Left ventricle myocardium inferior (tissue), 1 donor: Measurements from ENCODE around the gene KIAA1958. TPM values are rescaled to one million over a fixed set of nuclear protein-coding genes. Genes with fewer than 3 reads are reported as not detected.

Experiments used
- DNase-seq: peaks from one replicate; pipeline ENCODE4 v3.0.0-alpha.2; 2020
- H3K27ac ChIP-seq: fragments of 200-600 bp; replicated peaks from 2 replicates; pipeline ENCODE4 v1.8.0; 2021
- H3K27me3 ChIP-seq: fragments of 200-600 bp; 2 replicates; pipeline ENCODE4 v1.8.0; 2021; ENCODE audit warnings: low read depth
- H3K36me3 ChIP-seq: fragments of 200-600 bp; 2 replicates; pipeline ENCODE4 v1.8.0; 2021
- H3K4me1 ChIP-seq: fragments of 200-600 bp; 2 replicates; pipeline ENCODE4 v1.8.0; 2021
- H3K4me3 ChIP-seq: fragments of 200-600 bp; 2 replicates; pipeline ENCODE4 v1.8.0; 2021; ENCODE audit warnings: mild to moderate bottlenecking, moderate library complexity
- H3K9me3 ChIP-seq: fragments of 200-600 bp; replicated peaks from 2 replicates; pipeline ENCODE4 v1.8.0; 2021
- intact Hi-C: fragments of 100-400 bp; cut with micrococcal nuclease; formaldehyde crosslinking; loops from one replicate; pipeline ENCODE4 v1.11.0; 2022
- total RNA-seq: library from RNA; stranded (reverse); fragmentation: NEBNext Ultra II Directional; extraction: Animal tissue kit (Norgen Biotek cat#: 25700); gene quantifications from one replicate; pipeline ENCODE4 v1.2.1, GENCODE V29; 2021
- TF ChIP-seq, protein P1 (sequence below): fragments of 200-600 bp; IDR thresholded peaks from 2 replicates; pipeline ENCODE4 v1.8.0; 2021; ENCODE audit warnings: antibody characterized with exemption, mild to moderate bottlenecking, borderline replicate concordance
- donor health status: DM: no; HTN: yes; CAD: no; lungs with severe emphysema.

Gene KIAA1958
- total RNA-seq, 1 donor from 2014 or later, result 5.6 TPM

DNA sequence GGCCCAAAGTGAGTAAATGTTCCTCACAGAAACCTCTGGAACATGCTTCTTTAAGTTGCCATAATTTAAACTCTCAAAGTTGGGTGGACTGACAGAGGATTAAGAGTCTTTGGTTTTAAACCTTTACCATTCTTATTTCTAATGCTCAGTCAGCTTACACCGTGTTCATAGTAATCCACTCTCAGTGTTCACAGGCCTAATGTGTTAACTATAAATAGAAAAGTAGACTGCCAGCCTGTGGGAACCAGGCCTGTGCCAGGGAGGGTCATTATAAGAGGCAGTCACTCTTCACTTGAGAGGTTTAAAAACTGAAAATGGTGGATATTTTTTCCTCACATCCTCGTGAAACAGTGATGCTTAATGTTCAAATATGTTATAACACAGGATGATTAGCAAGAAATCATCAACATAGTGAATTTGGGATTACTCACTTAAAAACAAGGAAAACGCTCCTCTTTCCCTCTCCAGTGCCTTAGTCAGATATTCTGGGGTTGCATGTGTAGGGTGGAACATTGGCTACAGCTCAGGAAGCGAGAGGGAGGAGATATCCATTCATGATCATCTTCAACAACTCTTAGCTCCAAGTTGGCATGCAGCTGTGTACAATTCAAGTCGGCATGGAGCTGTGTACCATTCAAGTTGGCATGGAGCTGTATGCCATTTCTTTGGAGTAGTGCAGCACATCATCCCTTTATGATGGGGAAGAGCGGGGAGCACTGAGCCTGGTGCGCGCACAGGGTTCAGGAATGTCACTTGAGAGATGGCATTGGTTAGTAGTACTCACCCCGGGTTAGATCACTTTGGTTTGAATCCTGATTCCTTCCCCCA lies 65.8 kb downstream of the KIAA1958 start:
- H3K27ac ChIP-seq, result peak overlapping the region; percentile 78
- TF ChIP-seq, protein P1, sequence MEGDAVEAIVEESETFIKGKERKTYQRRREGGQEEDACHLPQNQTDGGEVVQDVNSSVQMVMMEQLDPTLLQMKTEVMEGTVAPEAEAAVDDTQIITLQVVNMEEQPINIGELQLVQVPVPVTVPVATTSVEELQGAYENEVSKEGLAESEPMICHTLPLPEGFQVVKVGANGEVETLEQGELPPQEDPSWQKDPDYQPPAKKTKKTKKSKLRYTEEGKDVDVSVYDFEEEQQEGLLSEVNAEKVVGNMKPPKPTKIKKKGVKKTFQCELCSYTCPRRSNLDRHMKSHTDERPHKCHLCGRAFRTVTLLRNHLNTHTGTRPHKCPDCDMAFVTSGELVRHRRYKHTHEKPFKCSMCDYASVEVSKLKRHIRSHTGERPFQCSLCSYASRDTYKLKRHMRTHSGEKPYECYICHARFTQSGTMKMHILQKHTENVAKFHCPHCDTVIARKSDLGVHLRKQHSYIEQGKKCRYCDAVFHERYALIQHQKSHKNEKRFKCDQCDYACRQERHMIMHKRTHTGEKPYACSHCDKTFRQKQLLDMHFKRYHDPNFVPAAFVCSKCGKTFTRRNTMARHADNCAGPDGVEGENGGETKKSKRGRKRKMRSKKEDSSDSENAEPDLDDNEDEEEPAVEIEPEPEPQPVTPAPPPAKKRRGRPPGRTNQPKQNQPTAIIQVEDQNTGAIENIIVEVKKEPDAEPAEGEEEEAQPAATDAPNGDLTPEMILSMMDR, result no peak
- H3K27me3 ChIP-seq, result no peaks in the 10 kb centered on the region
- H3K4me1 ChIP-seq, result peaks cover 32% of the 10 kb centered on the region
- no peaks in the 10 kb centered on the region for H3K36me3 ChIP-seq
- DNase-seq, result no peak
- no peak overlapping the region for H3K4me3 ChIP-seq
- intact Hi-C loops, result no loop called here
- no peaks in the 10 kb centered on the region for H3K9me3 ChIP-seq

- TF ChIP-seq, protein P1, result no peak
- Histone ChIP-seq H3K27me3 (no peaks in the 10 kb centered on the region), H3K36me3 (no peaks in the 10 kb centered on the region), H3K4me1 (peaks cover 32% of the 10 kb centered on the region), H3K27ac (no peak overlapping the region), H3K9me3 (no peaks in the 10 kb centered on the region), H3K4me3 (no peak overlapping the region)
- intact Hi-C loops, result no loop called here
- DNase-seq, result no peak
Measured at GRCh38 chr9:112553256-112553826, 66.7 kb downstream of the KIAA1958 start.

DNA sequence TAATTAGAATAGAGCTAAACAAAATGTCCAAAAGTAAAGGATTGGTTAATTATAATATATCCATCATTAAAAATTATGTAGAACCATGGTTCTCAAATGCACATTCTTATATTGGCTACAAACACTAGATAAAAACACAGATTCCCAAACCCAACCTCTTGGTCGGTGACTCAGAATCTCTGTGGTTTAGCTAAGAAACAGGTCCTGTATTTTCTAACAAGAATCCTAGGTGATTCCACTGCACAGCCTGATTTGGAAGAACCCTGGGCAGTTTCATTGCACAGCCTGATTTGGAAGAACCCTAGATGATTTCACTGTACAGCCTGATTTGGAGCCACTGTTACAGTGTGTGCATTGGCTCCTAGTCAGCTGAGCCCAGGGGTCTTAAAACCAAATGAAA lies 67.9 kb downstream of the KIAA1958 start:
- Histone ChIP-seq H3K9me3 (no peaks in the 10 kb centered on the region), H3K4me3 (no peak overlapping the region), H3K27me3 (no peaks in the 10 kb centered on the region), H3K27ac (no peak overlapping the region), H3K4me1 (peaks cover 43% of the 10 kb centered on the region), H3K36me3 (no peaks in the 10 kb centered on the region)
- intact Hi-C loops, result no loop called here
- TF ChIP-seq, protein P1, result no peak
- DNase-seq, result no peak

GRCh38 chr9:112555101-112555643 lies 68.5 kb downstream of the KIAA1958 start:
- Histone ChIP-seq H3K27me3 (no peaks in the 10 kb centered on the region), H3K9me3 (no peaks in the 10 kb centered on the region), H3K36me3 (no peaks in the 10 kb centered on the region), H3K4me1 (peaks cover 44% of the 10 kb centered on the region), H3K4me3 (no peak overlapping the region), H3K27ac (no peak overlapping the region)
- intact Hi-C loops, result no loop called here
- TF ChIP-seq, protein P1, result no peak
- no peak for DNase-seq

GRCh38 chr9:112555844-112556482 lies 69.3 kb downstream of the KIAA1958 start:
- no peak for DNase-seq
- intact Hi-C loops, result no loop called here
- Histone ChIP-seq H3K36me3 (no peaks in the 10 kb centered on the region), H3K4me3 (no peak overlapping the region), H3K27me3 (no peaks in the 10 kb centered on the region), H3K9me3 (no peaks in the 10 kb centered on the region), H3K27ac (no peak overlapping the region), H3K4me1 (peaks cover 39% of the 10 kb centered on the region)
- TF ChIP-seq, protein P1, result no peak
